Hepatocyte (in vitro differentiated cells): Measurements from ENCODE around the gene PROKR1.

Experiments used
- EZH2 ChIP-seq: fragments of 200-600 bp; sonication (generic); IDR thresholded peaks from 2 replicates; pipeline ENCODE4 v1.6.1; 2016; ENCODE audit warnings: antibody characterized with exemption, mild to moderate bottlenecking, borderline replicate concordance
- EZH2phosphoT487 ChIP-seq: fragments of 200-600 bp; sonication (generic); IDR thresholded peaks from one replicate; pipeline ENCODE4 v1.6.1; 2018; ENCODE audit warnings: antibody characterized with exemption, mild to moderate bottlenecking, low read depth, moderate library complexity; ENCODE audit not compliant: unreplicated experiment, severe bottlenecking
- TF ChIP-seq, protein P1 (sequence below): fragments of 200-600 bp; sonication (generic); IDR thresholded peaks from 2 replicates; pipeline ENCODE4 v1.5.1; 2016; ENCODE audit warnings: antibody characterized with exemption, mild to moderate bottlenecking; ENCODE audit not compliant: poor library complexity

GRCh38 chr2:68673631-68674030 lies 30.3 kb downstream of the PROKR1 start:
- TF ChIP-seq, protein P1, sequence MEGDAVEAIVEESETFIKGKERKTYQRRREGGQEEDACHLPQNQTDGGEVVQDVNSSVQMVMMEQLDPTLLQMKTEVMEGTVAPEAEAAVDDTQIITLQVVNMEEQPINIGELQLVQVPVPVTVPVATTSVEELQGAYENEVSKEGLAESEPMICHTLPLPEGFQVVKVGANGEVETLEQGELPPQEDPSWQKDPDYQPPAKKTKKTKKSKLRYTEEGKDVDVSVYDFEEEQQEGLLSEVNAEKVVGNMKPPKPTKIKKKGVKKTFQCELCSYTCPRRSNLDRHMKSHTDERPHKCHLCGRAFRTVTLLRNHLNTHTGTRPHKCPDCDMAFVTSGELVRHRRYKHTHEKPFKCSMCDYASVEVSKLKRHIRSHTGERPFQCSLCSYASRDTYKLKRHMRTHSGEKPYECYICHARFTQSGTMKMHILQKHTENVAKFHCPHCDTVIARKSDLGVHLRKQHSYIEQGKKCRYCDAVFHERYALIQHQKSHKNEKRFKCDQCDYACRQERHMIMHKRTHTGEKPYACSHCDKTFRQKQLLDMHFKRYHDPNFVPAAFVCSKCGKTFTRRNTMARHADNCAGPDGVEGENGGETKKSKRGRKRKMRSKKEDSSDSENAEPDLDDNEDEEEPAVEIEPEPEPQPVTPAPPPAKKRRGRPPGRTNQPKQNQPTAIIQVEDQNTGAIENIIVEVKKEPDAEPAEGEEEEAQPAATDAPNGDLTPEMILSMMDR = no peak
- TF ChIP-seq EZH2 (no peak), EZH2phosphoT487 (no peak)
